Osteoblast (primary cell): Measurements from ENCODE around the gene EYA3. TPM values are rescaled to one million over a fixed set of nuclear protein-coding genes. Genes with fewer than 3 reads are reported as not detected.

ENCODE experiments used
- DNase-seq: peaks from one replicate; pipeline ENCODE4 v3.0.0; 2011; ENCODE audit warnings: low spot score, mixed read lengths; ENCODE audit not compliant: insufficient read length; ENCODE audit errors: missing footprints
- H2AFZ ChIP-seq: 2 replicates; pipeline ENCODE4 v1.6.0; 2011; ENCODE audit warnings: mild to moderate bottlenecking, low read length
- H3K27ac ChIP-seq: 2 replicates; pipeline ENCODE4 v1.5.1; 2011; ENCODE audit warnings: mild to moderate bottlenecking, low read depth, low read length, moderate library complexity
- H3K27me3 ChIP-seq: 2 replicates; pipeline ENCODE4 v1.6.0; 2012; ENCODE audit warnings: mild to moderate bottlenecking, control low read depth, inconsistent platforms, low read length, moderate library complexity; ENCODE audit not compliant: insufficient read depth
- H3K36me3 ChIP-seq: 2 replicates; pipeline ENCODE4 v1.5.1; 2011; ENCODE audit warnings: mild to moderate bottlenecking, low read length, control low read depth, moderate library complexity; ENCODE audit not compliant: insufficient read depth
- H3K4me1 ChIP-seq: 2 replicates; pipeline ENCODE4 v1.5.1; 2011; ENCODE audit warnings: mild to moderate bottlenecking, low read length, control low read depth, moderate library complexity; ENCODE audit not compliant: insufficient read depth
- H3K4me2 ChIP-seq: 2 replicates; pipeline ENCODE4 v1.6.0; 2011; ENCODE audit warnings: mild to moderate bottlenecking, low read length; ENCODE audit not compliant: insufficient read depth
- H3K4me3 ChIP-seq: fragments of 200-600 bp; sonication (generic); 3 replicates; pipeline ENCODE4 v1.5.1; 2012; ENCODE audit warnings: mild to moderate bottlenecking, low read length, inconsistent platforms; ENCODE audit not compliant: insufficient read depth
- H3K79me2 ChIP-seq: 2 replicates; pipeline ENCODE4 v1.6.0; 2012; ENCODE audit warnings: mild to moderate bottlenecking, low read length, control low read depth, inconsistent platforms; ENCODE audit not compliant: insufficient read depth
- H3K9me3 ChIP-seq: 2 replicates; pipeline ENCODE4 v1.5.1; 2011; ENCODE audit warnings: low read depth, low read length, control low read depth
- H4K20me1 ChIP-seq: 2 replicates; pipeline ENCODE4 v1.6.0; 2012; ENCODE audit warnings: mild to moderate bottlenecking, low read length, control low read depth; ENCODE audit not compliant: insufficient read depth
- total RNA-seq: library from RNA; depleted of rRNA; stranded (reverse); fragments of >200 nt; gene quantifications from 2 replicates; pipeline ENCODE4 v1.2.3, GENCODE V29; 2012
- TF ChIP-seq, protein P1 (sequence below): IDR thresholded peaks from 2 replicates; pipeline ENCODE4 v1.5.1; 2011; ENCODE audit warnings: mild to moderate bottlenecking, low read depth, low read length, moderate library complexity; ENCODE audit errors: extremely low read depth

The EYA3 gene
- total RNA-seq, 1 donor, result 10.9 TPM

DNA sequence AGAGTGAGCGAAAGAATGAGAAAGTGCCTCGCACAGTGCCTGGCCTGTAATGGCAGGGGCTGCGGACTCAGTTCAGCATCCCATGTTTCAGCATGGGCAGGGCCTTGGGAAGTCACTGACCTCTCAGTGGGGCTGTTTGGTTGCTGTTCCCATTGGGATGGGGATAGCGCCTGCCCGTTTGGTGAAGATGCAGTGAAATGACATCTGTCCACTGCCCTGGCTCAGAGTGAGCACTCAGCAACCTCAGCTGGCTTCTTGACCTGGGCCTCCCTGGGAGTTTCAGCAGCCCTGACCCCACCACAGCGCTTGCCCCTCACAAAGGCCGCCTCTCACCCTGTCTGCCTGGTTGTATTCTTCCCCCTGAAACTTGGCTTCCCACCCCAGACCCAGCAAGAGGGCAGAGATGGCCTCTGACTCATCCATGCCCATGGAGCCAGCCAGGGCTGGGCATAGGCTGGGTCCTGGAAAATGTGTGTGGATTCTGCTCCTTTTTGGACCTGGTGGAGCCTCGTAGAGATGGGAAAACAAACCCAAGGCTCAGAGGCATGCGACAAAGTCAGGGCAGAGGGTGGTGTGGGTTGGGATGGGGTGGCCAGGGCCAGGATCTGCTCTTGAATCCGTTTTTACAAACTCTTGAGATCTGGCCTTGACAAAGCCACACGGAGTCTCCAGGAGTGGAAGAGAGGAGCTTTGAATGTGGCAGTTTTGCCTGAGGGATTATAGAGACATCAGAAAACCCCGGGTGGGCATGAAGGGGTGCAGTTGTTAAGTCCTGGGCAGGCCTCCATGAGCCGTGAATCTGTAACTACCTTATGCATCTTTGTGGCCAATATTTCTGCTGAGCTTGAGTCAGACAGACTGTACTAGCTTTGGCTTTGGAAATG, 127.4 kb downstream of the EYA3 start:
- Histone ChIP-seq H2AFZ (peak overlapping the region; percentile 35), H3K4me2 (peak overlapping the region; percentile 91), H3K27me3 (no peaks in the 10 kb centered on the region), H3K4me3 (peak overlapping the region; percentile 86), H3K4me1 (peaks cover 18% of the 10 kb centered on the region), H4K20me1 (no peaks in the 10 kb centered on the region), H3K9me3 (no peaks in the 10 kb centered on the region), H3K27ac (peak overlapping the region; percentile 42), H3K36me3 (peaks cover 4% of the 10 kb centered on the region), H3K79me2 (peaks cover 39% of the 10 kb centered on the region)
- TF ChIP-seq, protein P1, sequence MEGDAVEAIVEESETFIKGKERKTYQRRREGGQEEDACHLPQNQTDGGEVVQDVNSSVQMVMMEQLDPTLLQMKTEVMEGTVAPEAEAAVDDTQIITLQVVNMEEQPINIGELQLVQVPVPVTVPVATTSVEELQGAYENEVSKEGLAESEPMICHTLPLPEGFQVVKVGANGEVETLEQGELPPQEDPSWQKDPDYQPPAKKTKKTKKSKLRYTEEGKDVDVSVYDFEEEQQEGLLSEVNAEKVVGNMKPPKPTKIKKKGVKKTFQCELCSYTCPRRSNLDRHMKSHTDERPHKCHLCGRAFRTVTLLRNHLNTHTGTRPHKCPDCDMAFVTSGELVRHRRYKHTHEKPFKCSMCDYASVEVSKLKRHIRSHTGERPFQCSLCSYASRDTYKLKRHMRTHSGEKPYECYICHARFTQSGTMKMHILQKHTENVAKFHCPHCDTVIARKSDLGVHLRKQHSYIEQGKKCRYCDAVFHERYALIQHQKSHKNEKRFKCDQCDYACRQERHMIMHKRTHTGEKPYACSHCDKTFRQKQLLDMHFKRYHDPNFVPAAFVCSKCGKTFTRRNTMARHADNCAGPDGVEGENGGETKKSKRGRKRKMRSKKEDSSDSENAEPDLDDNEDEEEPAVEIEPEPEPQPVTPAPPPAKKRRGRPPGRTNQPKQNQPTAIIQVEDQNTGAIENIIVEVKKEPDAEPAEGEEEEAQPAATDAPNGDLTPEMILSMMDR, result no peak
- peak; percentile 94 for DNase-seq

DNA sequence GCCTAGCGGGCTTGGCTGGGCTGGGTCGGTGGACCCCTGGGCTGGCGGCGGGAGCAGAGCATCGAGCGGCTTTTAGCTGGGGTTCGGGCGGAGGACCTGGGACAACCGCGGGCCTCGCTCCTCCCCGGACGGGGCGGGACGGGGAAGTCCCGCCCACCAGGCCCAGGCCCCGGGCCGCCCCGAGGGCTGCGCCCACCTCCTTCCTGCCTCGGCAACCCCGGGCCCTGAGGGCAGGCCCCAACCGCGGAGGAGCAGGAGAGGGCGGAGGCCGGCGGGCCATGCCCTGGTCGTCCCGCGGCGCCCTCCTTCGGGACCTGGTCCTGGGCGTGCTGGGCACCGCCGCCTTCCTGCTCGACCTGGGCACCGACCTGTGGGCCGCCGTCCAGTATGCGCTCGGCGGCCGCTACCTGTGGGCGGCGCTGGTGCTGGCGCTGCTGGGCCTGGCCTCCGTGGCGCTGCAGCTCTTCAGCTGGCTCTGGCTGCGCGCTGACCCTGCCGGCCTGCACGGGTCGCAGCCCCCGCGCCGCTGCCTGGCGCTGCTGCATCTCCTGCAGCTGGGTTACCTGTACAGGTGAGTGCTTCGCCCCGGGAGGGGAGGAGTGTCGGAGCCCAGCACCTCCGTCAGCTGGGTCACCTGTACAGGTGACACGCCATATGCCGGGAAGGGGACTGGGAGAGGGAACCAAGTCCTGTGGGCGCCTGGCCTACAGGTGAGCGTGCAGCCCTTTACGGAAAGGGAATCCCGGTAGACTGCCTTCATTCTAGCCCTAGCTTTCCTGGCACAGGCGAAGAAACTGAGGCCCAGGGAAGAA, 128.4 kb downstream of the EYA3 start, which contains the start of gene XKR8:
TSS of gene XKR8 (plus strand) at position 182 of the 812 bp plus-strand sequence. CDS start at position 279, 97 bp downstream.
- Histone ChIP-seq H3K79me2 (peaks cover 37% of the 10 kb centered on the region), H3K4me2 (peak within 1 kb of the TSS; percentile 91), H3K4me3 (peak within 1 kb of the TSS; percentile 86), H3K27me3 (no peaks in the 10 kb centered on the region), H4K20me1 (no peaks in the 10 kb centered on the region), H3K27ac (peak within 1 kb of the TSS; percentile 72), H3K9me3 (no peaks in the 10 kb centered on the region), H3K36me3 (peaks cover 4% of the 10 kb centered on the region), H2AFZ (peak within 1 kb of the TSS; percentile 98), H3K4me1 (peaks cover 18% of the 10 kb centered on the region)
- DNase-seq, result peak; percentile 99
- TF ChIP-seq, protein P1, result peak; percentile 37

DNA sequence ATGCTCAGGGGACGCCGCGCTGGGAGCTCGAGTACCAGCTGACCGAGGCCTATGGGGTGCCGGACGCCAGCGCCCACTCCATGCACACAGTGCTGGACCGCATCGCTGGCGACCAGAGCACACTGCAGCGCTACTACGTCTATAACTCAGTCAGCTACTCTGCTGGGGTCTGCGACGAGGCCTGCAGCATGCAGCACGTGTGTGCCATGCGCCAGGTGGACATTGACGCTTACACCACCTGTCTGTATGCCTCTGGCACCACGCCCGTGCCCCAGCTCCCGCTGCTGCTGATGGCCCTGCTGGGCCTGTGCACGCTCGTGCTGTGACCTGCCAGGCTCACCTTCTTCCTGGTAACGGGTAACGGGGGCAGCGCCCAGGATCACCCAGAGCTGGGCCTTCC, 129.9 kb downstream of the EYA3 start:
- Histone ChIP-seq H3K4me2 (no peak overlapping the region), H3K4me1 (peaks cover 18% of the 10 kb centered on the region), H3K4me3 (no peak overlapping the region), H2AFZ (no peak overlapping the region), H3K27ac (no peak overlapping the region), H3K9me3 (no peaks in the 10 kb centered on the region), H3K36me3 (no peaks in the 10 kb centered on the region), H3K79me2 (peaks cover 30% of the 10 kb centered on the region), H3K27me3 (peaks cover 4% of the 10 kb centered on the region), H4K20me1 (no peaks in the 10 kb centered on the region)
- DNase-seq, result peak; percentile 26
- TF ChIP-seq, protein P1, result no peak
